ENCODE data around the gene PATE1.
"Not testable (repeated sequence)": the region's sequence is repeated elsewhere in the genome, so short reads cannot be mapped to it uniquely, and the experiment has no call there.

- TF ChIP-seq CTCF, EP300, POLR2A (IDR thresholded peaks at IDR 0.05): not testable (repeated sequence)
These were observed 41.4 kb upstream of the PATE1 start for GRCh38 chr11:125704686-125705085.

All from suprapubic skin (tissue), 3 donors.